CD1c-positive myeloid dendritic cell (primary cell): ENCODE data around the gene COL3A1.

Source experiments
- DNase-seq: peaks from one replicate; pipeline ENCODE4 v3.0.0-alpha.2; 2016; ENCODE audit errors: extremely low spot score

COL3A1 gene

DNA sequence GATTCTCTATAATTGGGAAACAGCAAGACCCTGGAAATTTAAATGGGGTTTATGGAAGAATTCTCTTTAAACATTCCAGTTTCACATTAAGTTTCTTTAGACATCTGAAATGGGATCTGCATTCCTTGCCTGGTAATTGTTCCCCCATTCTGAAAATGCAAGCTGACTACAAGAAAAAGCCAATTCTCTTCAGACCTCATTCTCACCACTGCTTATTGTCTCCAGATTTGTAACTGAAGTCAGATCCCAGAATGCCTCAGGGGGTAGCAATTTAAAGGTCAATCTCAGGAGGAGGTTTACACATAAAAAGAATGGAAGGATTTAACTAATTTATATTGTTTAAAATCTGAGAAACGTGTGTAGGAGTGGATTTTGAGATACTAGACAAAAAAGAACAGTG lies 41.2 kb downstream of the COL3A1 start:
- no peak for DNase-seq

DNA sequence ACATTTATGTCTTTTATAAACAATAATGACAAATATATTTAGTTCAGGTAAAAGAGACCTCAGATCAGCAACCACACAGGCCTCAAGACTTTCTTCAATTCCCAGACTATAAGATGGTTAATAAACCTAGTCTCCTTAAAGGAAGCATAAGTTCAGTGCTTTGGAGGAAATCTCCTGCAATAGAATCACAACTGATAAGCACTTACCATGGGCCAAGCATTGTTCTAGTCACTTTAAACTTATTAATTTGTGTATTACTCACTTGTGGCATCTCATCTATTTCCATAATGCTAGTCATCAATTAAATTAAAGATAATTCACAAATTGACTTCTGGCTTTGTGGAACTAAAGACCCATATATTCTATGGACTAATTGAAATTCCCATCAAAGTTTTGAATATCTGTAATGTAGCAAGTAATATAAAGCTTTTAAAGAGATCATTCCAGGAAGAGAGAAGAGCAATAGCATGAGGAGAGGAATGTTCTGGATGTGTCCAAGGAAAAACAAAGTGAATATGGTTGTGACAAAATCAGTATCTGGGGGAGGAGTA lies 42.2 kb downstream of the COL3A1 start:
- DNase-seq: no peak

DNA sequence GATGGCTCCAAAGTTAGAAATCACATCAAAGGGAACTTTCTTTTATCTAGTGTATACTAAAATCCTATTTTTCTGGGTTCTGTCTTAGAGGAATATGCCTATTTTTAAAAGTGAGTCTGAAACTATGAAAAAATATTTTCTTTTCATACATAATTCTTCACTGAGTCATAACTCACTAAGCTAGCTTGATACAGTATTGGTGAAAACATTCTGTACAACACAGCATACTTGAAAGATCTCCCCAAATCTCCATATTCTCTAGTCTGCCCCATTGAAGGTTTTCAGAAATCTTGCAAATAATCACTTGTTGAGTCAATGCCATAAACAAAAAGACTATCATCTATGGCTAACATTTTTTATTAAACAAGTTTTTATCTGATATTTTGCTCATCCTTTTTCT lies 44.5 kb downstream of the COL3A1 start:
- DNase-seq: no peak

DNA sequence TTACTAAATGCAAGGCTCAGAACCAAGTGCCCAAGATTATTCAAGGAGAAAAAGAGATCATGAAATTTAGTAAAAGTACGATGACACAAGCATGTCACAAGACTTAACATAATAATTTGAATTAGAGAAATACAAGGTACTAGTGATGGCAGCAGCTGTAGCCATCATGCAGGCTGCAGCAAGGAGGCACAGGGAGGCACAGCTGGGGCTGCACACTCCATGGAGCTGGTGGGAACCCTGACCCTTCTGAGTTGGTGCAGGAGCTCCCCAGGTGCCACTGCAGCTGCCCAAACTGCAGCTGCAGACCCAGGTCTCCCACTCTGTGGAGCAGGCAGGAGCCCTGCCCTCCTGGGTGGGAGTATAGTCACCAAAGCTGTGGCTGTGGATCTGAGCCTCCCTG lies 46.0 kb downstream of the COL3A1 start:
- DNase-seq: no peak

DNA sequence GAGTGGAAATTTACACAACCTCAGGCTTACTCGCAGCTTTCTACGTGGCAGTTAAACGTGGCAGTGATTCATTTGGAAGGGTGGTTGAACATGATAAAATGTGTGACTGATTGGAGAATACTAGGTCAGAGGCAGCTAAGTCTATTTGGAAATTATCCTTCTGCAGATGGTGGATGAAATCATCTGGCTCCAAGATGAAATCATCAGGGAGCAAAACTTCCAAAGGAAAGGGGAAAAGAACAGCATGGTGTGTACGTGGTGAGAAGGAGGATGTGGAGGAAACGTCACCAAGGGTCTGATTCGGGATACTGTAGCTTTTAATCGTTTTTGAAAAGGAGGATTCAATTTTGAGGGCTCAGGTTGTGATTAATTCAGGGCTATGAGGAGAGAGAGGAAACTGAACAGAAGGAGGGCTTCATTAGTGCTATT lies 47.9 kb downstream of the COL3A1 start:
- DNase-seq: no peak

DNA sequence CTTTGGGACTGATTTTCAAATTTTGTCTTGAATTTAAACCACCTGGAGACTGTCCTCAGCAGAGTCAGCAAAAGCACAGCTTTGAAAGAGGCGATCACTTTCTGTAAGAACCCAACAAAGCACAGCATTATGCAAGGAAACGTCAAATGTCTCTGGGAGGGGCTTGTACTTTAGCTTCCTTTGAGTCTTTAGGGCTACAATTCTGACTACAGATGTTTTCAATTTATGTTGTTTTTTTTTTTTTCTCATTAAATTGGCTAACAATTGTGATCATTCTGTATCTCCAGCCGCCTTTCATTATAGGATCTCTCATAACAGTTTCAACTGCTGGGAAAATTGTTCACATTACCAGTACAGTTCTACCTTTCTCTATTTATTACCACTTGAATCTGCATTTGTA lies 48.3 kb downstream of the COL3A1 start:
- DNase-seq: no peak

DNA sequence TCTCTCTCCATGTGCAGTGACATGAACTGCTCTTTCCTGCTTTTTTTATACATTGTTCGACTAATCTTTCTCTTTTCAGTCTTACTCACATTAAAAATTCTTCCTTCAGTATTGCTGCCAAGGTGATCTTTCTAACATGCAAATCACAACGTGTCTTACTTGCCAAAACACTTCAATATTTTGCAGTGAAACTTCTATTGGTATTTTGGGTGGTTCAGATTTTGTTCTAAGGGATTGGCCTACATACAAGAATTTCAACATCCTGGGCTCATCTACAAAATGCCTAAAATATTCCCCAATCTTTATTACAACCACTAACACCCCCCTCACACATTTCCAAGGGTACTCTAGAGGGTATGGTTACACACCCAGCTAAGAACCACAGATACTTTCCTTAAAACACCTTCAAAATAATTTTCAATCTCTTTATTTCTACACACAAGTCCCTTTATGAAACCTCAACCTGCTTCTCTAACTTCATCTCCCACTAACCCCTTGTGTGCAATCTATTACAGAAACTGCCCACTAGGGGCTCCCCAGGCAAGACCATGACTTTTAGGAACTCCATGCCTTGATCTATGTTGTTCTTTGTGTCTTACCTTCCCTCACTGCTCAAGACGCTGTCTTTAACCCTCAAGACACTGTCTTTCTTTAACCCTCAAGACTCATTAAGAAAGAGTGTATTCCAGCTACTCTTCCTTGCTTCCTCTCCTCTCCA lies 50.9 kb downstream of the COL3A1 start:
- no peak for DNase-seq

DNA sequence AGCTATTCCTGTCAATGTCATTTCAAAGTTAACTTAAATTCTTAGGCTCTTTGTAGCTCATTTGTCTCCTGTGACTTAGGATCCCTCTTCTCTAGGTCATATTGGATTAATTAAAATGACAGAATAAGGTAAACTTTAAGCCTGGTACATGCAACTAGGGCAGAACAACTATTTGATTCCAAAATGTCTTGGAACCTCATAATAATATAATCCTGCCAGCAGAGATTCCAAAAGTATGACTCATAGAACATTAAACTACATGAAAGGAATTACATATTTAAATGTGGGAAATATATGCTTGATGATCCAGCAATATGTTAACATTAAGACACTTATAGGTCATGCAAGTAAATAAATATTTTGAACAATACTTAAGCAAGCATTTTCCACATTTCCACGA lies 63.3 kb downstream of the COL3A1 start:
- DNase-seq: no peak

DNA sequence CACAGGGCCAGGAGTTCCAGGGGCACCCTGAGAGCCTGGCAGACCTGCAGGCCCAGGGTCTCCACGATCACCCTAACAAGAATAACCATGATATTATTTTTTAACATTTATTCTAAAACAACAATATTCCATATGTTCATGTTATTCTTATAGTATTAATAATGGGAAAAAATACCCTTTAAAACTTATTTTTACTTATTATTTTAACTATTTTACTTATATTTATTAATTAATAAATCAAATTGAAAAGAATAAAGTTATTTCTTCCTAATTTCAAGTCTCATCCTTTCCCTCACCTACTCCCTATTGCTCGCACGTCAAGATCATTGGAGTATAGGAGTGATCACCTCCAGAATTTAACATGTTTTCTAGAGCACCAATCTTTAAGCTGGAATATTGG lies 71.7 kb downstream of the COL3A1 start:
- DNase-seq: no peak

DNA sequence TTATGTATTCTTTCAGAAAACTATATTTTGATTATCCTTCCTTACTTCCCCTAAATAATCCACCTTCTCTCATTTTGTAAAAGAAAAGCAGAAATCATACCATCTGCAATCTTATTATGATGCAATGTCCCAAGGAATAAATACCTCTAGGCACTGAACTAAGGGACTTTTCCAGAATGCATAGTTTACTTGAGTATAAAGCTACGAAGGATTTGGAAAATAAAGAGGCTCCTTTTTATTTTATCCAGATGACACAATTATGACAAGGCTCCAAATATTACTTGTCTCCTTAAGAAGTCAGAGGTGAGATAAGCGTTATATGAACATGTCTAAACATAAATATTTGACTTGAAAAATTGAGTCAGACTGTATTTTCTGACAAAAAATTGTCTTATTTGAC lies 72.1 kb downstream of the COL3A1 start:
- no peak for DNase-seq

DNA sequence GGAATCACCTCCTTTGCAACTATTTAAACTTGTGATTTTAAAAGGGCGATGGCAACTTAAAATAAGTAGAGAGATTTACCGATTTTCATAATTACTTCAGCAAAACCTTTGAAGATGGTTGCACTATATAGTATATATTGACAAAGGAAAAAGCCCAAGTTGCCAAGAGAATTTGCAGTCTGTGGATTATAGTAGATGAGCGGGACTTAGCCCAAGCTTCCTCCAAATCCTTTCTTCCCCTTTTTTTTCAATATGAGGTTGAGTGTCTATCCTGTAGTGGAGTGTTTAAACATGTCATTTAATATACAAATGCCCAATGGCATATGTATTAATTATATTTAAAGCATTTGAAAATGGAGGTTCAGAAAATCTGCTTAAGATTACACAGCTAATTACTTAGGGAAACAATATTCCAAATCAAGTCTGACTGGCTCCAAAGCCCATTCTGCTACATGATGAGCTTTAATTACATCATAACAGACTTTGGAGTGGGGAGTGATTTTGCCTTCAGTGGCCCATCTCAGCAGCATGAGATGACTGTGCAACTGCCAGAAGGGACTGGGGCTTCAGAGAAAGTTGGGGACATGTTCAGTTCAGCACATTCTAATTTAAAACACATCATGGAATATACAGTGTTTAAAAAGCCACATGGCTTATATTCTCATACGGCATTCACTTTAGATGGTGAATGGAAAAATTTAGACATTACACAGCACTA lies 73.2 kb downstream of the COL3A1 start:
- DNase-seq: no peak

DNA sequence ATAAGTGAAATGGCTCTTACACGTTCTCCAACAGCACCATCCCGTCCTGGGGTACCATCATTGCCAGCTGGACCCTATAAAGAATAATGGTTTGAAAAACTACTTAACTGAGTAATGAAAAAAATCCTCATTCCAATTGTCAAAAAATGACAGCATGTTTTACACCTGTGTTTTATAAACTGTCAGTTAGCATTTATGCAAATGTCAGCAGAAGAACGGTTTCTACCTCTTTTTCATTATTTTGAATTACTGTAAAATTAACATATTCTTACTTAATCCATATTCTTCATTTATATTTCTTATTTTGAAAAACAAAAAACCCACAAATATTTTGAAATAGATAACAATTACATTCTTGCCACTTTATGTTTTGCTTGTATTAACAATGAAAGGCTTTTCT lies 74.0 kb downstream of the COL3A1 start:
- no peak for DNase-seq

DNA sequence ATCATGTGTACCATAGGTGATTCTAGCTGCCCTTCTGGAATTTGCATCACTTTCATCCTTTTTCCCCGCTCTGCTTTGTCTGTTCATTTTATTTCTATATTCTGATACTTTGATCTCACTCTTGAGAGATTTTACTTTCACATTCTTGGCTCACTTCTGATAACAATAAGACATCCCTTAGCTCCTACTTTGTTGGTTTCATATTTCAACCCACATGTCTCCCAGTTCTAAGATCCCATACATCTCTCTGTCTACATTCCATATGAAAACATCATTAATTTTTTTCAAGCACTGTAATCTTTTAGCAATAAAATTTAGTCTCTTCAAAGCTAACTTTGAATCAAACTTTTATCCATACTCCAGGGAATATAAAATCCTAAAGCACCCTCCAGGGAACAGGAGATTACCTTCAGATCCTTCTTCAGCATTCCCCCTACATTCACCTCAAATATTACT lies 75.6 kb downstream of the COL3A1 start:
- no peak for DNase-seq

DNA sequence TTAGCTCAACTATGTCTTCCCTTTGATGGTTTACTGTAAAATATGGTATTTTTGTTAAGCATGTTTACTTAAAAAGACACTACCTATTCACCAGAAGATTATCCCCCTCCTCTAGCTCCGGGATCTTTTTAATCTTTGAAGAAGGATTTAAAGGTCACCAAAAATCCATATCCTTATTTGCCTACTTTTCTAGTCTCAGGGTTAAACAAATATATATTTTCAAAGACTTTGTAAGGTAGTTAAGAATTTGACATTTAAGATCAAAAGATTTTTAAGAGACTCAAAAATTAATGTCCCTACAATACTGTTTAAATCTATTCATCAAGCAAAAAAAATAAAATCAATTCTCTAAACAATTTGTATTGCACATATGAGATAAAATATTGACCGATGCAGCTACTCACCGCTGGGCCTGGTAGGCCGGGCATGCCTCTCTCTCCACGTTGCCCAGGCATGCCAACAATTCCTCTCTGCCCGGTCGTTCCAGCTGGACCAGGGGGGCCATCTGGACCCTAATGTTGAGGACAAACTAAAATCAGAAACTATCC lies 76.1 kb downstream of the COL3A1 start:
- DNase-seq: no peak

DNA sequence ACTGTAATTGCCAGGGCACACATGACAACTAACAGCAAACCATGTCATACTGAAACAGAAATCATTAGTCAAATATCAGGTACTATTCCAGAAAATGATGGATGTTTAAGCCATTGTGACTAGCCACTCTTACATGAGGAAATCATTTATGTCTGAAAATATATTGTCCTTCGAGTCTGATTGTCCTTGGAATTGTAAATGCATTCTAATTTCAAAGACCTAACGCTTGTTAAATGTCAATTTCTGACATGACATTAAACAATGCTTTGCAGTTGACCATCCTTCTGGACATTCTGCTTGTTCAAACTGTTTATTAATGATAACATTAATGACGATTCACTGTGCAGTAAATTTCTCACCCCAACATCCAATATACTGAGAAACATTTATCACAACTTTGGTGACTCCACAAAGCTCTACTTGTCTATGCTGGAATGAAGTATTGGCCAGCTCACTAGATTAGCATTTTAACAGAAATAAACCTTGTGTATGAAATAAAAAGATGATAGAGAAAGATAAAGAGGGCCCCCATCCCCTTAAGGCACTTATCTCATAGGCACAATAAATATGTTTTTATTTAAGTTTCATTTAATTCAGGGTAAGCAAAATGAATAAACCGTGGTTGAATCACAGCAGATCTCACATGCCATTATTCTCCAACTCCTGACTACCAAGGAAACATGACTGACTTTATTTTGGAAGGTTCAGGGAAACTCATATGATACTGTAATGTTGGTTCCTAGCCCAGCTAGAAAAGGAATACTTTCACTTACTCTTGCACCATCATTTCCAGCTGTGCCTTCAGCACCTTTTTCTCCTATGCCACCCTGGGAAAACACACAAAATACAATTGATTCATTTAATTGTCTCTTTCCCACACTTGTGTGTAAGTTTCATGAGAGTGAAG lies 82.3 kb downstream of the COL3A1 start:
- no peak for DNase-seq

DNA sequence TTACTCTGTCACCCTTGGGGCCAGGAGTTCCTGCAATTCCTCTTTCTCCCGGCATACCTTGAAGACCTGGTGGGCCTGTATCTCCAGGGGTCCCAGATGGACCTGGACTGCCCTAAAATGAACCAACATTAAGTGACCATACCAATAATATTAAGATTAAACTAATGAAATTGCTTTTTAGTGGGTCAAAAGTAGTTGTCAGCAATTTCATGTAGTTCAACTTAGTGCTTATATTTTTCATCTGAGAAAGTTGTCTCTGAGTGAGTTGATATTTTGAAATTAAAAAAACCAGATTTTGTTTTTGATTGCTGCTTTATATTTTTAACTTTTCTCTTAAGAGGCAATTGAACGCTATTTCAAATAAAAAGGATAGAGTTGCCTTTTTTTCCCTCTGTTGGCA lies 83.1 kb downstream of the COL3A1 start:
- DNase-seq: no peak

DNA sequence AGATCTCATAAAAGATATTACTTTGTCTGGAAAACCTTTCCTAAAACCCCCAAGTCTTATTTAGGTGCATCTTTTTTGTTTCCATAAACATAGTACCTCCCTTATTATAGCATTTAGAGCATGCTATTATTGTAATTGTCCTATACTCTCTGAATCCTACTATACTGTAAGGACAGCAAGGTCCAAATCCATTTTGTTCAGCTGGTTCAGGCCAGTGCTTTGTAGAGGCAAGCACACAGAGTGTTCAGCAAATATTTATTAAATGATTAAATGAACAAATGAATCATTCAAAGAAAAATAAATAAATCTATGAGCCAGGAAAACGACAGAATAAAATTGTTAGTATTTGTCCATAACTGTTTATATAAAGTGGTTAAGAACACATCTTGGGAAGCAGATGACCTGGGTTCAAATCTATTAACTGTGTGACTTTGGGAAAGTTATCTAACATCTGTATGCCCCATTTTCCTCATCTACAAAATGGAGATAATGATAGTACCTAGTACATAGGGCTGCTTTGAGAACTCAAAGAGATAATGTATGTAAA lies 86.0 kb downstream of the COL3A1 start:
- no peak for DNase-seq
